Esophagus squamous epithelium (tissue), 5 donors: ENCODE results near the gene CTIF. TPM values are rescaled to one million over a fixed set of nuclear protein-coding genes. Genes with fewer than 3 reads are reported as not detected.

Source experiments
- DNase-seq: peaks from one replicate; lab custom pipeline; 2025; lab: John Stamatoyannopoulos, UW
- H3K27ac ChIP-seq, 4 donors: fragments of 200-600 bp; sonication (generic); one replicate each; pipeline ENCODE4 v1.5.1; 2016 to 2019; ENCODE audit warnings: mild to moderate bottlenecking in 1 of 4
- H3K27me3 ChIP-seq, 4 donors: fragments of 200-600 bp; sonication (generic); 1 replicate in 3 of 4; 2 replicates in 1 of 4; pipeline versions ENCODE4 v1.5.1 to v1.6.0; 2017 to 2021; ENCODE audit warnings: antibody characterized with exemption in 1 of 4
- H3K36me3 ChIP-seq, 3 donors: fragments of 200-600 bp; sonication (generic); one replicate each; pipeline ENCODE4 v1.5.1; 2016 to 2019
- H3K4me1 ChIP-seq, 3 donors: fragments of 200-600 bp; sonication (generic); one replicate each; pipeline ENCODE4 v1.5.1; 2017 to 2019
- H3K4me3 ChIP-seq, 4 donors: fragments of 200-600 bp; sonication (generic); 1 replicate in 3 of 4; 2 replicates in 1 of 4; pipeline ENCODE4 v1.5.1; 2016 to 2019; ENCODE audit warnings: mild to moderate bottlenecking in 2 of 4, moderate library complexity in 1 of 4
- H3K9me3 ChIP-seq, 3 donors: fragments of 200-600 bp; sonication (generic); one replicate each; pipeline ENCODE4 v1.5.1; 2016 to 2019
- CTCF ChIP-seq, 6 experiments: fragments of 450-650 bp in 4 of 6; fragments of 200-600 bp in 2 of 6; sonication (generic) in 2 of 6; IDR thresholded peaks; one replicate each; pipeline ENCODE4 v1.5.1; 2016 to 2019; ENCODE audit warnings: antibody characterized with exemption in 6 of 6, mild to moderate bottlenecking in 4 of 6, moderate library complexity in 4 of 6
- POLR2A ChIP-seq, 4 donors: fragments of 450-650 bp; IDR thresholded peaks; one replicate each; pipeline ENCODE4 v1.6.1; 2017; ENCODE audit warnings: antibody characterized with exemption in 4 of 4, mild to moderate bottlenecking in 4 of 4, moderate library complexity in 3 of 4
- WGBS, 2 donors: methylation state at CpG; one replicate each; pipeline ENCODE4 v1.1.5; 2018; 5-methylcytosine and 5-hydroxymethylcytosine counted together
- intact Hi-C: fragments of 100-400 bp; cut with DNase I; formaldehyde crosslinking; loops from one replicate; pipeline ENCODE4 v1.15.0; 2022
- total RNA-seq, 4 donors: library from RNA; depleted of rRNA; stranded (reverse); fragments of >200 nt; gene quantifications; one replicate each; pipeline ENCODE4 v1.1.0, GENCODE V29; 2016
- donor health status: DM: yes; HTN: yes; CAD: no.

CTIF gene
- total RNA-seq, 4 donors from 2014 or later, result 4.7 to 24.2 (median 10.2) TPM

DNA sequence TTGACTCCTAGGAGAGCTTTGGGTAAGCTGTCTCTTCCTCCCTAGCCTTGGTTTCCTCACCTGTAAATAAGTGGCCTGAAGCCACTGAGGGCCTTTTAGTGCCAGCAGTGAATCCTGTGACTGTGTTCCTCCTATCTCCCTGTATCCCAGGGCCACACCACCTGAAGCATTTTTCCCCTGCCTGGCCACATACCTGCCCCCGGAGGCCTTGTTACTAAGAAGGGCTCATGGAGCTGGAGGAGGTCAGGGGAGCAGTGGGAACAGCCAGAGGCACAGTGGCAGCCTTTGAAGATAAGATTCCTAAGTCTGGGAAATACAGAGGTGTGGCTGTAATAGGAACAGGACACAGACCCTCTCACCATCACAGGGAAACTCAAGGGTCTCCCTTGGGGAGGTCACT lies 249.5 kb downstream of the CTIF start:
- intact Hi-C loops, result no loop called here
- Histone ChIP-seq H3K27me3 (no peaks in the 10 kb centered on the region), H3K9me3 (no peaks in the 10 kb centered on the region), H3K4me3 (no peak overlapping the region), H3K36me3 (peaks cover 0 to 27% (median 0%) of the 10 kb centered on the region in 3 donors), H3K27ac (no peak overlapping the region), H3K4me1 (peaks cover 0 to 19% (median 11%) of the 10 kb centered on the region in 3 donors)
- DNase-seq, result no peak
- no peak for TF ChIP-seq POLR2A (IDR thresholded peaks at IDR 0.05)
- TF ChIP-seq CTCF (IDR thresholded peaks at IDR 0.05), result no peak
- 60% methylated on average over 1 of the region's 1 CpG; no CpG with 5 or more reads in 1 of the 2 donors for WGBS, 2 donors

DNA sequence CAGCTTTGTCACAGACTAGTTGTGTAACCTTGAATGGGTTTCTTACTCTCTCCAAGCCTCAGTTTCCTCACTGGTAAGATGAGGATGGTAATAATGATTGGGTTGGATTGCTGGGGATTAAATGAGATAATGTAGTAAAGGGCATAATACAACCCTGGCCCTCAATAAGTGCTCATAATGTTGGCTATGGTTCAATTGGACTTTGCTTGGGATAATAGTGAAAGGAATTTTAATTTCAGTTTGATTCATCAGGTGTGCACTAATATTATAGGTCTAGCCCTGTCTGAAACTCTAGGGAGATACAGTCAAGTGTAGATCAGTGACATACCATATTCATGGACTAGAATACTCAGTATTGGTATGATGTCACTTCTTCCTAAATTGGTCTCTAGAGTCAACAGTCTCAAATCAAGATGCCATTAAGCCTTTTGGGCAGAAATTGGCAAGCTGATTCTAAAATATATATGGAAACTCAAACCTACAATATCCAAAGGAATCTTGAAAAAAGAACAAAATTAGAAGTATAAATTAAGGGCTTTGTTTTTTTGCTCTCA lies 250.5 kb downstream of the CTIF start:
- no peak for DNase-seq
- H3K9me3 ChIP-seq, result no peaks in the 10 kb centered on the region
- H3K27me3 ChIP-seq, result no peaks in the 10 kb centered on the region
- H3K4me3 ChIP-seq, result no peak overlapping the region
- H3K36me3 ChIP-seq, result peaks cover 0 to 27% (median 0%) of the 10 kb centered on the region in 3 donors
- H3K27ac ChIP-seq, result peak overlapping the region in 2 of 4 donors; percentile 2 to 64
- H3K4me1 ChIP-seq, result peaks cover 0 to 15% (median 11%) of the 10 kb centered on the region in 3 donors
- TF ChIP-seq CTCF (IDR thresholded peaks at IDR 0.05) (no peak), POLR2A (IDR thresholded peaks at IDR 0.05) (no peak)
- intact Hi-C loops, result no loop called here

- TF ChIP-seq POLR2A (IDR thresholded peaks at IDR 0.05) (no peak), CTCF (IDR thresholded peaks at IDR 0.05) (no peak)
- intact Hi-C loops, result no loop called here
- H3K4me3 ChIP-seq, result no peak overlapping the region
- H3K36me3 ChIP-seq, result peaks cover 0 to 26% (median 0%) of the 10 kb centered on the region in 3 donors
- H3K9me3 ChIP-seq, result no peaks in the 10 kb centered on the region
- no peak for DNase-seq
- WGBS, 2 donors, result 71 to 80% methylated on average over 4 to 16 of the region's 22 CpGs
- no peaks in the 10 kb centered on the region for H3K27me3 ChIP-seq
- H3K4me1 ChIP-seq, result peaks cover 0 to 13% (median 11%) of the 10 kb centered on the region in 3 donors
- peak overlapping the region; percentile 13 to 76 (median 56) for H3K27ac ChIP-seq
Observed at GRCh38 chr18:48790226-48790863, 251.5 kb downstream of the CTIF start.

DNA sequence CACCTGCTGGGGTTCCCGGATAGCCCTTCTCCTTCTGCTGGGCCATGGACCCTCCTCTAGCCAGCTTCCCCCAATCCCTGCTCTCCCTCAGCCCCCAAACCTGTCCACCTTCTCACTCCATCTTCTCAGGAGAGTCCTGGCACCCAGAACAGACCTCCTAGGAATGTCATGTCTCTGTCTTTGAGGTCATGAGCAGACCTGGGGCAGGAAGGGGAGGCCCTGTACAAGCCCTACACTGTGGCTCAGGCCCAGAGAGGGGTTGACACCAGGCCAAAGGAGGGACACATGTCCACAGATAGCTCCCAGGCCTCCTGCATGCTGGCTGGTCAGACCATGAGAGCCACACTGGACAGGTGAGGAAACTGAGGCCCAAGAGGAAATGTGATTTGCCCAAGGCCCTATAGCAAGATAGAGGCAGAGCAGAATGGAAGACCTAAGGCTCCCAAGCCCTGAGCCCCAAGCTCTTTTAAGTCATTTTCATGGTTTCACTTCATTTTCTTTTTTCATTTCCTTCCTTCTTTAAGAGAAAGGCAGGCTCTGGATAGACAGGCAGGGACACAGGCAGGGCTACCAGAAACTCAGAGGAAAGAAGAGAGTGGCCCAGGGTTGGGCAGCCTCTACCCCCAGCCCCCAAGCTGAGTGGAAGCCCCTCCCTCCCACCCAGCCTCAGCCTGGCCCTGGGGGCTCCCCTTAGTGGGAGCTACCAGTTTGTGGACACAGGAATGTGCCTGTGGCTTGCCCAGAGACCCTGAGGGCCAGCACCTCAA lies 252.2 kb downstream of the CTIF start:
- peaks cover 0 to 25% (median 0%) of the 10 kb centered on the region in 3 donors for H3K36me3 ChIP-seq
- no peak for TF ChIP-seq CTCF (IDR thresholded peaks at IDR 0.05)
- no peak for TF ChIP-seq POLR2A (IDR thresholded peaks at IDR 0.05)
- H3K4me1 ChIP-seq, result peaks cover 0 to 13% (median 11%) of the 10 kb centered on the region in 3 donors
- no peaks in the 10 kb centered on the region for H3K9me3 ChIP-seq
- H3K4me3 ChIP-seq, result no peak overlapping the region
- peak overlapping the region; percentile 13 to 76 (median 56) for H3K27ac ChIP-seq
- WGBS, 2 donors, result 88% methylated on average over 1 of the region's 1 CpG; no CpG with 5 or more reads in 1 of the 2 donors
- DNase-seq, result no peak
- no peaks in the 10 kb centered on the region for H3K27me3 ChIP-seq
- intact Hi-C loops, result no loop called here
